GM21576 (cell line): ENCODE measurements around the gene ZSCAN31.
A peak's percentile ranks its signal among the peaks of the same experiment; 100 is the strongest.
"Not testable (repeated sequence)": the region's sequence is repeated elsewhere in the genome, so short reads cannot be mapped to it uniquely, and the experiment has no call there.

ENCODE experiments used
- ATAC-seq: cut with Tn5 transposase; IDR thresholded peaks from one replicate; pipeline ENCODE4 v1.9.1; 2021; ENCODE audit warnings: mild to moderate bottlenecking, moderate library complexity; ENCODE audit not compliant: unreplicated experiment

Gene ZSCAN31

GRCh38 chr6:28323813-28324424 lies 12.0 kb downstream of the ZSCAN31 start:
- ATAC-seq: no peak

DNA sequence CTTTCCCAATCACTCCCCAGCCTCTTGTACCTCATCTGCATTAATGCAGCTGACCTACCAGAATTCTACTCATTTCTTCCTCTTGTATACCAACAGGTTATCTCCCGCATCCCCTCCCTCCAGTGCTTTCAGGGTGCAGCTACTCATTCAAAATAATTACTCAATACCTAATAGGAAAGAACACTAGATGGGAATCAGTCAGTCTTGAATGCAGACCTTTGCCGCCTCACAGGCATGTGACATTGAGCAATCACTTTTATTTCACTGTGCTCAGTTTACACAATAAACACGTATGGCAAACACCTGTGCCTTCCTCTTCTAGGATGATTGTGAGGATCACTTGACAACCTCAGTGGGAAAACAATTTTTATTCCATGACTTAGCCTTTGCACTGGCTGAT lies 13.3 kb downstream of the ZSCAN31 start:
- ATAC-seq: no peak

GRCh38 chr6:28317866-28318265 lies 18.1 kb downstream of the ZSCAN31 start:
- ATAC-seq: not testable (repeated sequence)

- ATAC-seq: no peak
These were observed 20.3 kb downstream of the ZSCAN31 start for GRCh38 chr6:28315628-28316027.

DNA sequence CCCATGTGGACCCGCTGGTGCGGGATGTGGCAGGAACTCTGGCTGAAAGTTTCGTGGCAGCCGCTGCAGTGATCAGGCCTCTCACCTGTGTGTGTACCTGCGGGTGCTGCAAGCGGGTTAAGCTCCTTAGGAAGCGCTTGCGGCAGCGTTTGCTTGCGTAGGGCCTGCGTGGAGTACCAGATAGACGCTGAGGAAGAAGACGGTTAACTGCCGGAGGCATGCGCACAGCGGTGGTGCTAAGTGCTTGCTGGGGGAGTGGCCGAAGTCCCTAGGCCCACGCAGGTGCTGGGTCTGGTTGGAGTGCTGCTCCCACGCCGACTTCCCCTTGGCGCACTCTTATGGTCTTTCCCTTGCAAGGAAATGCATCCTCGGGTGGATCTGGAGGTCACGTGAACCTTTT lies 23.0 kb downstream of the ZSCAN31 start:
- no peak for ATAC-seq

DNA sequence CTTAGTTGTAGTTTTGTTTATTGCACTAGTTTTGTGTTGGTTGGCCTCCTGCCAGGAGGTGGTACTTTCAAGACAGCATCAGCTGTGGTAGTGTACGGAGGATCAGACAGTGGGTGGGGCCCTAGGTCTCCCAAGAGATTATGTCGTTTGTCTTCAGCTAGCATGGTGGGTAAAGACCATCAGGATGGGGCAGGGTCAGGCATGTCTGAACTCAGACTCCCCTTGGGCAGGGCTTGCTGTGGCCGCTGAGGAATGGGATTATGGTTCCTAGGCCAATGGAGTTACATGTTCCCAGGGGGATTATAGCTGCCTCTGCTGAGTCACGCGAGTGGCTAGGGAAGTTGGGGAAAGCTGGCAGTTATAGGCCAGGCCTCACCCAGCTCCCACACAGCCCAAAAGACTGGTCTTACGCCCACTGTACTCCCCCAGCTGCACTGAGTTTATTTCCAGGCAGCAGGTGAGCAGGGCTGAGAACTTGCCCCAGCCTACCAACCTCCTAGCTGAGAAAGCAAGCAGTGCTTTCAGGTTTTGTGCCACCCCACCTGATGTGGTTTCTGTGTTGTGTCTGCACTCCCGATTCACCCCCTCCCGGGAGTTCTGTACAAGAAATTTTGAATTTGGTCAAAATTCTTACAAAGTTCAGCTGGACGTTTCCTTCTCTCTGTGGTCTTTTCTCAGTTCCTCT lies 24.7 kb downstream of the ZSCAN31 start:
- no peak for ATAC-seq

GRCh38 chr6:28306363-28306762 lies 29.6 kb downstream of the ZSCAN31 start:
- not testable (repeated sequence) for ATAC-seq

GRCh38 chr6:28303570-28303969 lies 32.4 kb downstream of the ZSCAN31 start:
- ATAC-seq: peak; percentile 82

DNA sequence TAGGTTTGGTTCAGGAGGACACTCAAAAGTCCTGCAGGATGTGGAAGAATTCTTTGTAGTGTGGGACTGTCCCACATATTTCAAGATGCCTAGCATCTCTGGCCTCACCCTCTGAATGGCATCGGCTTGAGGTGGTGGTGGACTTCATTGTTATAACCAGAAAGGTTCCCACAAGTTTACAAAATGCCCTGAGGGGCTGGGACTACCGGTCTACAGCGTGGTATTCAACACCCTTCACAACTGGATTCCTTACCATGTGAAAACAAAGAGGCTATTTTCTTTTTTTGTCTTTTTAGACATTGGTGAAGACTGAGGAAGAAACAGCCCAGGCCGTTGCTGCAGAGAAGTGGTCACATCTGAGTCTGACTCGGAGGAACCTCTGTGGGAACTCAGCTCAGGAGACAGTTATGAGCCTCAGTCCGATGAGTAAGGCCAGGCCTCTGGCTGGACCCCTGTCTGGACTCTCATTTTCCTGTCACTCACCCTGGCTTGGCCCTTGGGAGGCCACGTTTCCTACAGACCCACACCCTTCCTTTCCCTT lies 39.4 kb downstream of the ZSCAN31 start:
- ATAC-seq: no peak

GRCh38 chr6:28295326-28295725 lies 40.6 kb downstream of the ZSCAN31 start:
- no peak for ATAC-seq

- ATAC-seq: no peak
These were observed 44.4 kb downstream of the ZSCAN31 start for GRCh38 chr6:28291573-28291972.

- no peak for ATAC-seq
These were observed 53.0 kb downstream of the ZSCAN31 start for GRCh38 chr6:28282926-28283325.

DNA sequence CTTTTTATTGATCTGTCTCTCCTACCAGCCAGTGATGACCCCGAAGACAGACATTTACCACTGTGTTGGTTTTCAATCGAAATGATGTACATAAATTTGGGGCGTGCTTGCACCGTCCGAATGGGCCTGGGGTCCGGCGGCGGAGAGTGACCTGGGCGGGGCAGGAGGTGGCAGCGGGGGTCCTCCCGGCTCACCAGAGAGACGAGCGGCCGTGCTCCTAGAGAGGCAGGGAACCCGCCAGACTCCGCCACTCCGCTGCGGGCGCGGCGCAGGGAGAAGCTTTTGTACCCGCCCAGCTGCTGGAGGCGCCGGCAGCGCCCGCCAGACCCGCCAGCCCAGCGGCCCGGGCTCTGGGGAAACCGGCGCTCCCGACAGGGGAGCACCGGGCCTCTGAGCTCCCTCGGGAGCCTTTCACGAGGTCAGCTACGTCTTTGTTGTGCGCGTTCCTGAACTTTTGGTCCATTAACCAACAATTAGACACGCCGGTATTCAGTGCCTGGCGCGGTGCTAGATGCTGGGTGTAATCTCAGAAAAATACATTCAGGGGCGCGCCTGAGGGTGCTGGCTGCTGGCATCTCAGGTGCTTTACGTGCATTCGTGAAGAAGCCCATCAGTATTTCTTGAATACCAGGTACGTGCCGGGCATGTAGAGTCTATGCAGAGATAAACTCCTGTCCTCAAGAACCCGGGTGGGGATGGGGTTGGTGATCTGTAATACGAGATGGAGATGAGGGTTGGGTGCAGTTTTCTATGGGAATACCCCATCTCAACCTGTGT lies 54.5 kb downstream of the ZSCAN31 start, which contains the start of gene PGBD1:
TSS of gene PGBD1 (plus strand) at position 285 of the 777 bp plus-strand sequence. CDS start 2,242 bp downstream, outside the sequence.
- ATAC-seq: peak; percentile 79

- ATAC-seq: no peak
These were observed 55.2 kb downstream of the ZSCAN31 start for GRCh38 chr6:28280595-28281287.

DNA sequence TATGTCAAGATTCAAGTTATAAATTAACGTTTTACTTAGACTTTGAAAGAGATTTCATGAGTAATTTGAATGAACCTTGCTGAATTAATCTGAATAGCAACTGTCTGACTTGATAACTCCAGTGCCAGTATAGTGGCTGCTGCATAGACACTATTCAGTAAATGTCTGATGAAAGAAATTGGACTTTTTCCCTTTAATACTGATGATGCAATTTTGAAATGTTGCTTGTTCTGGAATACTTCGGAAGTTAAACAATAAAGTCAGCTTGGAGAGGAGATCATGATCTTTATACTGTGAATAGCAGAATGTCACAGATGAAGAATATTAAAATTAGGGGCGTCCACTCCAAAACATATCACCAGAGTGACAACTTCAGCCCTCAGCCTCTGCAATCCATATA lies 58.2 kb downstream of the ZSCAN31 start:
- no peak for ATAC-seq

- no peak for ATAC-seq
These were observed 61.1 kb downstream of the ZSCAN31 start for GRCh38 chr6:28274888-28275287.
